ENCODE data around the gene PRDM2.

Gene PRDM2

DNA sequence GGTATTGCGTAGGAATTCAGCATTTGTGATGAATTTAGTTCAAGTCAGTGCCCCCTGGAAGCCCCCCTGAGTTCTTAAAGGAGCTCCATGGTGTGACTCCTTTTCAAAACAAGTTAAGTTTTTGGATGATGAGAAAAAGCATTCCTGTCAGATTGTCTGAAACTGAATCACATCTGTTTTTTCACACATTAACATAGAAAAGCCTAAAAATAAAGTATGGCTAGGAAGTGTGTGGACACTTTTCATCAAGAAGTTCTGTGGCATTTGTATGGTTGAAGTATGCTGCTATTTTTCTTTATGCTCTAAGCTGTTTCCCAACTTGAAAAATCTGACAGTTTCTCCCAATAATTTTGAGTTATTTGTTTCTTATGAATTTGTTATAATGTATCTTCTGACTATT lies 33.7 kb downstream of the PRDM2 start:
- DNase-seq (ENCODE audit: low spot score): no peak

DNA sequence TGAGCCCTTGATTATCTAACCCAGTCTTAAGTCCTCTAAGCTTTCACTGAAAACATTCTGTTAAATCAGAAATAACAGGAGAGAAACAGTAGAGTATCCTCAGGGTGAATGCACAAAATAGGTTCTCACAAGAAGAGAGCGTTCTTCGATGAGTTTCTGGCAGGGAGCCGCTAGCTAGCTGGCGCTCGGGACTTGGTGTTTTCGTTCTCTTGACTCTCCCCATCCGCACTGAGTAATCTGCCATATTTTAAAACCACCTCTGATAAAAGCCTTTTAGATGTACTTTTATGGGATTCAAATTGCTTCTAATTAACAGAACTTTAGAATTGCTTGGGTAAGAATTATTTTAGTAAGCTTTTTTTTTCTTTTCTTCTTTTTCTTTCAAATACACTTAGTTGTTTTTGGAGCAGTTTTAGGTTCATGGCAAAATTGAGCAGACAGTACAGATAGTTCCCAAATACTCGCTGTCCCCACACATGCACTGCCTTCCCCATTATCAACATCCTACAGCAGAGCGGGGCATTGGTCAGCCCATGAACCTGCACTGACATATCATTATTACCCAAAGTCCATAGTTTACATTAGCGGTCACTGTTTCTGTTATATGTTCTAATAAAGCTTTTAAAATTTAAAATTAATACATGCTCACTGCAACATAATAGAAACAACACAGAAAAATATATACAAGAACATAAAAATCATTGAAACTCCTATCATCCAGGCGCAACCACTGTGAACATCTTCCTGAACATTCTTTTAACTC lies 35.4 kb downstream of the PRDM2 start:
- no peak for DNase-seq (ENCODE audit: low spot score)

DNA sequence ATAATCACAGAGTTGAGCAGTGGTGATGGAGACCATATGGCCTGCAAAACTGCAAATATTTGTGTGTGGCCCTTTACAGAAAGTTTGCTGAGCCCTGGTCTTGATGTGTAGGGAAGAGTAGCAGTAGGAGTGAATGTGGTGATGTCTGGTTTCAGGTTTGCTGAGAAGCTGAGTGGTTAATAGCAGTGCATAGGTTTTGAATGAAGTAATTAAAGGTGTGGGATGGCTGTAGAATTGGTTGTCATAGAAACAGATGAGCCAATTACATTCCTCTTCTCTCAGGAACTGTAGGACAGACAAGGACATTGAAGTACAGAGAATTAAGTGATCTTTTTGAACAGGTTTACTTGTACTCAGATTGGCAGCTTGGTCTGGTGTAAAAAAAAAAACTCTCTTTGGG lies 37.4 kb downstream of the PRDM2 start:
- DNase-seq (ENCODE audit: low spot score): no peak

GRCh38 chr1:13746342-13746741 lies 46.4 kb downstream of the PRDM2 start:
- DNase-seq (ENCODE audit: low spot score): no peak

- DNase-seq (ENCODE audit: low spot score): peak; percentile 97
Observed at GRCh38 chr1:13748610-13749505, 48.9 kb downstream of the PRDM2 start.

GRCh38 chr1:13749543-13750341 lies 49.8 kb downstream of the PRDM2 start:
- DNase-seq (ENCODE audit: low spot score): no peak

GRCh38 chr1:13751458-13751871 lies 51.5 kb downstream of the PRDM2 start:
- DNase-seq (ENCODE audit: low spot score): no peak

- DNase-seq (ENCODE audit: low spot score): no peak
Observed at GRCh38 chr1:13751985-13752384, 52.0 kb downstream of the PRDM2 start.

GRCh38 chr1:13752852-13753251 lies 52.9 kb downstream of the PRDM2 start:
- DNase-seq (ENCODE audit: low spot score): no peak

DNA sequence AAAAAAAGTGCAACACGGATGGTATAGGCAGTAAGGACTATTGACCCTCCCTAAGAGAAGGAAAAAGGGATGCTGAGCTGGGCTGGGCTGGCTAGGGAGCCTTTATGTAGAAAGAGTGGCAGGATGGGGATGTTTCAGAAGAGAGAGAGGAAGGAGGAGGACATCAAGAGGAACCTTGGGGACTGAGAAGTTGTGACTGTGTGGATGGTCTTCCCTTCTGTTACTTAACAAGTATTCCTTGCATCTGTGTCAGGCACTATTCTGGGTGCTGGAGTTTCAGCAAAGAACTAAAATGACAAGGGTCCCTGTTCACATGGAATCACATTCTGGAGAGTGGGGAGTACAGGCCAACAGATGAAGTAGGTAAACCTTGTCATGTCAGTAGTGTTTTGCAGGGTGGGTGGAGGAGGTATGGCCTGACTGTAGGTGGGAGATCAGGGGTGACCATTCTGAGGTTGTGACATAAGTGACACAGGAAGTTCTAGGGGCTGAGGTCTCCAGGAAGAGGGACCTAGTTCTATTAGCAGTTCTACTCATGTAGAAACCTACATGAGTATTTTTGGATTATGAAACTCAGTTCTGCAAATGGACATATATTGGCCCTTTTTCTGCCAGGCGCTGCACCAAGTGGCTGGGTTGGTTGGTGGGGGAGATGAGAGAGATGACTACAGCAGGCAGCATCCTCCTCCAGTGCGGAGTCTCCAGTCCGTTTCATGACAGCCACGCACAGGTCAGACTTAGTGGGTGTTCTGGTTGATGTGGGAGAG lies 53.8 kb downstream of the PRDM2 start:
- DNase-seq (ENCODE audit: low spot score): no peak

DNA sequence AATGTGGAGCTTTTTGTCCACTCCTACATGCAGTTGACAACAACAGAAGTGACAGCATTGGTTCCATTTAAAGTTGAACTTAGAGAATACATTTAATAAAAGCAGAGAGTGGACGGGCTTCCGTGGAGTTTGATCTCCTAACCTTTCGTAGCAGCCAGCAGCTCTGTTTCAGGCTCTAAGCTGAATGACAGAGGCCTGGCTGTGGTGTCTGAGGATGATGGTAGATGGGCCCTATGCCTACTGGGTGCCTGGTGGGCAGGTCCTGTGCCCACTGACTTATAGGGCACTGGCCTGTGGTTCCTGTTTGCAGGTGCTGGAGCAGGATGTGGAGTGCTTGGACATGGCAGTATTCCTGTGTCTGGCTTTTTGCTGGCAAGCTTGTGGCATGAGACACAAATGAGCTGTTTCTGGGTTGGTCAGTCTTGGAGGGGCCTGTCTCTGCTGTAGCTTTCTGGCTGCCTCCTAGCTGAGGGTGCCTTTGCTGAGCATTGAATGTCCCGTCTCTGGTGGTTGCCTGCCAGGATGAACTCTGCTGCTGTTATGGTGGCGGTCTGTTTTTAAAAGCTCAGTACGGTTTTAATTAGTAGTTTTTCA lies 54.6 kb downstream of the PRDM2 start:
- DNase-seq (ENCODE audit: low spot score): no peak

DNA sequence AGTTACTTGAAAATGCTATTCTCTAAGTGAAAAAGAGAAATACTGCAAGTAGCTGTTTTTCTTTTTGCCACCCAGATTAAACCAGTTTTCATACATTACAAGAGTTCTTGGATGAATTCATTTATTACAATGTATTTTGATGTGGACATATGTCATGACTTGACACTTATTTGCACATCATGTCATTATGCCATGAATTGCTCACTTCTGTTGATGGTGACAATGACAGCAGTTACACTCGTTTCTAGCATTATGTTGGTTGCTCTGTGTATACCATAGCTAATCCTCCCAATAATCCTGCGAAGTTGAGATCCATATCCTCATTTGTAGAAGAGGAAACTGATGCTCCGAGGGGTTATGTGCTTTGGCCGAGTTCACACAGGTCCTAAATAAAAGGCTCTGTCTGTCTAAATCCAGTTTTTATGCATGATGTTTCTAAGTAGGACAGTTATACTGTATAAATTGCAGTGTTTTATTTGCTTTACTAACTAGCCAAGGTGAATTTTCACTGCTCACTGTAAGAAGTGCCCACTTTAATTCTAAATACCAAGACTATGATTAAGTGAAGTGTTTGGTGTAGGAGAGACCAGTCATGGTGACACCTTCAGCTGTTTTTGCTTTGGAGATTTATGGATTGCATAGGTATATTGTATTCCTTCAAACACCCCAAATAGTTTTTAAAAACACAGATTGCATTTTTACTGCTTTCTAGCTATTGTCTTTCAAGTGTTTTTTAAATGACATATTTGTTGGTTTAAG lies 56.7 kb downstream of the PRDM2 start:
- no peak for DNase-seq (ENCODE audit: low spot score)

DNA sequence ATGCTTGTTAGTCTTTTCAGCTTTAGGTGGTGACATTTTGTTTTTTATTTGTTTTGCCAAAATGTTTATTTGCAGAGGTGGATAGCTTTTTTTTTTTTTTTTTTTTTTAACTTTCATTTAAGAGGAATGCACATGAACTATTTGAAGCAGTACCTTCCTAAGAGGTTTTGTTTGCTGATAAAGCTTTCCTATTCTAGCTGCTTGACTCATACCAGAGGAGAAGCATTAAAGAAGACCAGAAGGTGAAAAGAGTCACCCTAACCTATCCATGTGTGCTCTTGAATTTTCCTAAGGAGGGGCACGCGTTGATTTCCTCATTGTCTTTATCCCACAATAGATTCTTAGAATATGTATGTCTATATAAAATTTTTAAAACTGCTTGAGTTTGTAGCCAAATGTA lies 57.7 kb downstream of the PRDM2 start:
- DNase-seq (ENCODE audit: low spot score): no peak

GRCh38 chr1:13759072-13759471 lies 59.1 kb downstream of the PRDM2 start:
- DNase-seq (ENCODE audit: low spot score): no peak

- DNase-seq (ENCODE audit: low spot score): no peak
Observed at GRCh38 chr1:13760340-13760739, 60.4 kb downstream of the PRDM2 start.

GRCh38 chr1:13760921-13761320 lies 60.9 kb downstream of the PRDM2 start:
- no peak for DNase-seq (ENCODE audit: low spot score)

DNA sequence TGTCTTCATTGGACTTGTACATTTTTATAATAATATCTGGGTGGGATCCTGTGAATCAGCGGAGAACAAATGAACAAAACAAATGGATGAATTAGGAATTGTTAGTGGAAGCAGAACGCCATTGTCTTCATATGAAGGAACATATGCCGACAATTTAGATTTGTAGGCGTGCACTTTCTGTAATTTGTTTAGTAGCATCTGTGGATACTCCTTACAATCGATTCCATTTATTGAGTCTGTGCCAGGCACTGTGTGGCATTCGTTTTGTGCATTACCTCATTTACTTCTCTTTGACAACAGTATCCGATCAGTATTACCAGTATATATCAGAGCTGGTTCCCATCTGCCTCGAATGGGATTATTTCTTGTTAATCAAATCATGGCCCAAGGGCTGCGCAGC lies 61.9 kb downstream of the PRDM2 start:
- DNase-seq (ENCODE audit: low spot score): no peak

- no peak for DNase-seq (ENCODE audit: low spot score)
Observed at GRCh38 chr1:13762642-13763041, 62.7 kb downstream of the PRDM2 start.

- no peak for DNase-seq (ENCODE audit: low spot score)
Observed at GRCh38 chr1:13763222-13763621, 63.2 kb downstream of the PRDM2 start.

DNA sequence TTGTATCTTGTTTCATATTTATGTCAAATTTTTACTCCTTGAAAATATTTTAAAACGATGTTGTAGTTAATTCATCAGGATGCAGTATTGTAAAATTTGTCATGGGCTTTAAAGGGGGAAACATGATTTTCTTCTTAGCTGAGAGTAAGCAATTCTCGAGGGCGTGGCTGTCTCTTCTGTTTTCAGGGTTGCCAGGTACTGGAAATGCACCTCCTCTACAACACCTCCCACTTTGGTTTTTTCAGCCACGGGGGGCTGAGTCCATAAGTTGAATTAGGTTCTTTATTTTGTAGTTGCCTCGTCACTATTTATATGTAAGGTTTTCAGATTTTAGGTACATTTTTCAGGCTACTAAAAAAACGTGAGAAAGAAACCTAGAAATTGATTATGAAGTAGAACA lies 64.0 kb downstream of the PRDM2 start:
- no peak for DNase-seq (ENCODE audit: low spot score)
